HG03520 (cell line): Measurements from ENCODE around the gene HOMER1.
A peak's percentile ranks its signal among the peaks of the same experiment; 100 is the strongest.
"Not testable (repeated sequence)": the region's sequence is repeated elsewhere in the genome, so short reads cannot be mapped to it uniquely, and the experiment has no call there.

Experiments used
- ATAC-seq: cut with Tn5 transposase; IDR thresholded peaks from one replicate; pipeline ENCODE4 v1.9.1; 2021; ENCODE audit warnings: mild to moderate bottlenecking, moderate library complexity; ENCODE audit not compliant: unreplicated experiment

HOMER1 gene

DNA sequence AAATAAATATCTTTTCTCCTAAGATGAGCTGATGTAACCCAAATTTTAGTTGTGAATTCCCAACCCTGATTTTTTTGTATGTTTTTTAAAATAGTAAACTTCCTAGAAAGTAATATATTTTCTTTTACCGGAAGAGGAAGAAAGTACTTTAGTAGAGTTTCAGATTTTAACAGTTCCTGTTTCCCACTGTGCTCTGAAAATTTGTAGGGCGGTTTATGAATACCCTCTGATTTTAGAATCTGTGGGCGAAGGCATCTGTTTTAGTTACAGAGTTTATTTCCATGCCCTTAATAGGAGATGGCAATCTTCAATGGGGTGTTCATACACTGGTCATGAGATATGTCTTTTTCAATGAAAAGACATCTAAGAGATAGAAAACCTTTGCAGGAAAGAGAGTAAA is 3.7 kb upstream of the HOMER1 start:
- no peak for ATAC-seq

DNA sequence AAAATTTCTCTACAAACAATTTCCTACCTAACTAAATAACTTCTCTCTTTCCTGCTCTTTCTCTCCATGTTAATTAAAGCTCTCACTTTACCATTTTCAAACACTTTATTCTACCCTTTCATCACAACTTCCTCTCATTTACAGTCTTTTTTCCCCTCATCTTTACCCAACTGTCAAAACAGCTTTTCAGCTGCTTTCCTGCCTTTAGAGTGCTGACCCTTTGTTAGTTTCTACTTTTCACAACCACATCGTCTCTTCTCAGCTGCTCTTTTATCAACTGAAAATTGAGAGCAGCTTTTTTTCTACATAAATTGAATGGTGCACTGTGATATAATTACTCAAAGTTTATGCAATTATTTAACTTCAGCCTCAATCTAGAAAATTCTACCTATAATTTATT is 3.1 kb upstream of the HOMER1 start:
- no peak for ATAC-seq

DNA sequence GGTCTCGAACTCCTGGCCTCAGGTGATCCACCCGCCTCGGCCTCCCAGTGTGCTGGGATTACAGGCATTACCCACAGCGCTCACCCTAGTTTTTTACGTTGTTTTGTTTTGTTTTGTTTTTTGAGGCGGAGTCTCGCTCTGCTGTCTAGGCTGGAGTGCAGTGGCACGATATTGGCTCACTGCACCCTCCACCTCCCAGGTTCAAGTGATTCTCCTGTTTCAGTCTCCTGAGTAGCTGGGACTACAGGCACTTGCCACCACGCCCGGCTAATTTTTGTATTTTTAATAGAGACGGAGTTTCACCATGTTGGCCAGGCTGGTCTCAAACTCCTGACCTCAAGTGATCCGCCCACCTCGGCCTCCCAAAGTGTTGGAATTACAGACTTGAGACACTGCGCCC is 2.4 kb upstream of the HOMER1 start:
- not testable (repeated sequence) for ATAC-seq

DNA sequence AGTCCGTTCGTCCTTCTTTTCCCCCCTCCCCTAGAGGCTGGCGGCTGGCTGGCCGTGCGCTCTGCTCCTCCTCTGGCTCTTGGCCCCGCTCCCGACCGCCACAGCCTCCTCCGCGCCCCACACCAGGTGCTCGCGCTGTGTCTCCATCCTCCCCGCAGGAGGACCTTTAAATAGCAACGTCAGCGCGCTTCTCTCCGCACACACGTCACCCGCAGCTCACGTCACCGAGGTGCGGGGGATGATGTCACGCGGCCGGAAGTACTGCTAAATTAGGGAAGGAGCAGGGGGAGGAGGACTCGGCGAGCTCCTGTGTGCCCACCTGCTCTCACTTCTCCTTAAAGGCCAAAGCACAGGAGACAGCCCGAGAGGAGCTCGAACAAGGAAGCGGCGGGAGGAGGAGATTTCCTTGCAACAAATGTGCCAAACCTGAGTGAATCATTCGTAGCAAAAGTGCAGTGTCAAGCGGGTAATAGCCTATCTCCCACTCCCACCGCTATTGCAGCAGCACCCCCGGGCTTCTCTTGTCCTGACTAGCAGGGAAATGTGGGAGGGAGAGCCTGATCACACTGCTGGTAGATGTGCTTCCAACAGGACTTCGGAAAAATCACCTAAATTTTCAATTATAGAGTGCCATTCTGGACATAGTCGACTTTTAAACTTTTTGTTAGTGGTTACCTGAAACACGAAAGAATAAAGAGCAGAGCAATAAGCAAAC is 614 bp upstream of the HOMER1 start:
- peak; percentile 83 for ATAC-seq

DNA sequence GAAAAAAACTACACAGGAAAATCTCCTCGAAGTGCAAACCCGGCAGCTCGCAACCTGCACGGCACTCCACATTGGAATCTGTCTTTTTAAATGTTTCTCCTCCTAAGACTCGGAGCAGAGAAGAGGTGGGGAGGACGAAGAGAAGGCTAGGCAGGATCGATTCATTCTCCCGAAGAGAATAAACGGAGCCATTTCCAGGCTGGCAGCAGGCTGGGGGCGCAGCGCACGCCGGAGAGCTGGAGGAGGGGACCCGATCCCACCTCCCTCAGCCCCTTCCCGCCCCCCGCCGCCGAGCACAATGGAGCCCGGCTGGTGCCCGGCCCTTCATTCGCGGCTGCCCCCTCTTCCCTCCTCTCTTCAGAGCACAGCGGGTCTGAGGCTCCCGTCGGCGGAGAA is 628 bp downstream of the HOMER1 start:
- no peak for ATAC-seq

DNA sequence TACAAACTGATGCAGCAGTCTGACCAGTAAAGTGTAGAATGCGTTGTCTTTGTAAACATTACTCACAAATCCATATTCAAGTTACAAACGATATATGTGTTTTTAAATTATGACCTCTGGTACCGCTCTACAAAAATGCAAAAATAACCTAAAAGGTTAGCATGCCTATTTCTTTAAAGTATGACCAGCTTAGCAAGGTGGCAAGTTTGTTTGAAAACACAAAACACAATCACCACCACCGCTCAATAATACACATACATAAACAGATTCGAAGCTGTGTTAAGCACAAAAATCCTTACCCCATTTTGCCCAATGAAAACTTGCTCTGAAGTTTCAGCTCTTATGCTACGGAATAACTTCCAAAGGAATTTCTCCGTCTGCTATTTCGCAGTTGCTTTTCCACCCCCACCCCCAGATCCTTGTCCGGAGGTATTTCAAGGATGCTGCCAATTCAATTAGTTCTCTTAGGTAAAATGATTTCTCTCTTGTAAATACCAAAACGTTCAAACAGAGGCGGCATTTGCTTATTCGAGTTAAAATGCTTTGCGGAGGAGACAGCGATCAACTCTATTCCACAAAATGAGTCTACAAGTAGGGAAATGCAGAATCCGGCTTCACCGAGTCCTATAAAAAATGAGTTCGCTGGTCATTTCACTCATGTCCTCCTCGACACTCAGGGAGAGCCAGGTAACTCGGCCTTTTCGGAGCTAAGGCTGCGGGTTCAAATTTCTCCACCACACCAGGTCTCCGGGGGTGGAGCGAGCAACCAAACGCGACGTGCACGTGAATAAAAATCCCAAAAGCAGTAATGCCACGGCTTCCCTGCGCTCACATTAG is 1.2 kb downstream of the HOMER1 start:
- no peak for ATAC-seq

DNA sequence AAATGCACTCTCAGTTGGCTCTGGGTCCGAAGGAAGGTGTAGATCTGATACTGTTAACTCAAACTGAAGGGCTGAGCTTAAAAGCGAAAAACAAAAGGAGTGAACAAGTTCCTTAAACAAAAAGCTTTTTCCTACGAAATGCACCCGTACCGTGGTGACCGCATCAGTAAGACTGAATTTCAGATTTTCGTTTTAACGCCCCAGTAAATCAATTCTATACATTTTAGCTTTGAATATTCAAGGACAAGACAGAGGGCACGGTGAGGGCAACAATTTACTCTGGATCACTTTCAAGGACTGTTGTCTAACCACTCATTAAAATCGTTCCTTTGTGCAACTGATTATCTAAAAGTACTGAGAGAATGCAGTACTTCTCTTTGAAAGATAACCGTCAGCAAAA is 1.9 kb downstream of the HOMER1 start:
- ATAC-seq: no peak

DNA sequence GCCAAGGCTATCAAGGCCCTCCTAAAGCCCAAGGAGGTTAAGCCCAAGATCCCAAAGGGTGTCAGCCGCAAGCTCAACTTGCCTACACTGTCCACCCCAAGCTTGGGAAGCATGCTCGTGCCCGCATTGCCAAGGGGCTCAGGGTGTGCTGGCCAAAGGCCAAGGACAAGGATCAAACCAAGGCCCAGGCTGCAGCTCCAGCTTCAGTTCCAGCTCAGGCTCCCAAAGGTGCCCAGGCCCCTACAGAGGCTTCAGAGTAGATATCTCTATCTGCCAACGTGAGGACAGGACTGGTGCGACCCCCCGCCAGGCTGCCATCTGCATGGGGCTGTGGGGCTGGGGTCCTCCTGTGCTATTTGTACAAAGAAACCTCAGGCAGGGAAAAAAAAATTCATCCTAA is 3.3 kb downstream of the HOMER1 start:
- ATAC-seq: no peak

DNA sequence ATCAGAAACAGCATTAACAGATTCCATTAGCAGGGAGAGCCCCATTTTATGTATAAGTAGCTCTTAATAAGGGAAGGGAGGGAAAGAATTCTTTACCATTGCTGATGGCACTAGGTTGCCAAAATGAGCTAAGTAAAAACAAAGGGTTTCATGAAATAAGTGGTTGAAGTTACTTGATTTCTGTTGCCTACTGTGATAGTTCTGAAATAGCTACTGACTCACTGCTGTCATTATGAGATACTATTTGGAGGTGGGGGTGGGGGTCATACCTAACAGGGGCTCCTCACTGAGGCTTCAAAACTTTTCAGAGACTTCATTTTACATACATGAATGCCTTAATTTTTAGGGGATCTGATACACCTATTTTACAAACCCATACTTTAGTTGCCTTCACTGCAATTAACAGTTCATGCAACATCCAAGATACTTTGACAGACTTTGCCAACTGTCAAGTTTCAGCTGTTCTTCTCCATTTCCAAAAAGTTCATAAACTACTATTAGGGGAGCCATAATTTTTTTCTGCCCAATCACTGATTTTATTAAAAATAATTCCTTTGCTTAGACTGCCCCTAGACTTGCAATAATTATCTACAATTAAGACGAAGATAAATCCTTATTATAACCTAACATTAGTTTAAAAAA is 4.6 kb downstream of the HOMER1 start:
- ATAC-seq: no peak

DNA sequence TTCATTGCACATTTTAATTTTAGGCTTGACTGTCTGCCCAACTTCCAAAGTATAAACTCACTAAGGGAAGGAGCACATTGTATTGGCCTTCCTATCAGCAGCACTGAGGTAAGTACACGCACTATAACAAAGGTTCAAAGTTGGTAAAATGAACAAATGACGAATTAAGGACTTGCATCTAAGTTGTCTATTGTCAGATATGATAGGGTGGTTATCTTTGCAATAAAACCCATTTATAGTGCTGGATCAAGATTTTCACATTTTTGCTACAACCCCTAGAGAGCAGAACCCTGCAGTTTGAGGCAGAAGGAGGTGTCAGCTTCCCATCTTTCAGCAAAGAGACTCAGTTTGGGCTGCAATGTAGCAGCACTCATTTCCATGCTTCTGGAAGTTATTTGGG is 5.1 kb downstream of the HOMER1 start:
- no peak for ATAC-seq

DNA sequence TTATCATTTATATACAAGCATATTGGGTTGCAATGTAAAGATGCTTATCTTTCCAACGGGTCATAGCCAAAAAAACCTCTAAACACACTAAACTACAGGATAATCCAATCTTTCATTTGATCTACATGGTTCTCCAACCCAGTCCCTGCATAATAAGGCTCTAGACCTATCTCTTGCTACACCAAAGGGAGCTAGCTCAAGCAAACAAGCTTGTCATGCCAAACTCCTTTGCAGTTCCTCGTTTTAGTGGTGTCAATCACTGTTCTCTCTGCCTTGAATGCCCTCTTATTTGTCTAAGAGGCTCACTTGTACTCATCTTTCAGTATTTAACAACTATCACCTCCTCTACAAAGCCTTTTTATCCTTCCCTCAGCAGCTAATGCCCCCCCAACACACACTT is 5.6 kb downstream of the HOMER1 start:
- ATAC-seq: no peak

DNA sequence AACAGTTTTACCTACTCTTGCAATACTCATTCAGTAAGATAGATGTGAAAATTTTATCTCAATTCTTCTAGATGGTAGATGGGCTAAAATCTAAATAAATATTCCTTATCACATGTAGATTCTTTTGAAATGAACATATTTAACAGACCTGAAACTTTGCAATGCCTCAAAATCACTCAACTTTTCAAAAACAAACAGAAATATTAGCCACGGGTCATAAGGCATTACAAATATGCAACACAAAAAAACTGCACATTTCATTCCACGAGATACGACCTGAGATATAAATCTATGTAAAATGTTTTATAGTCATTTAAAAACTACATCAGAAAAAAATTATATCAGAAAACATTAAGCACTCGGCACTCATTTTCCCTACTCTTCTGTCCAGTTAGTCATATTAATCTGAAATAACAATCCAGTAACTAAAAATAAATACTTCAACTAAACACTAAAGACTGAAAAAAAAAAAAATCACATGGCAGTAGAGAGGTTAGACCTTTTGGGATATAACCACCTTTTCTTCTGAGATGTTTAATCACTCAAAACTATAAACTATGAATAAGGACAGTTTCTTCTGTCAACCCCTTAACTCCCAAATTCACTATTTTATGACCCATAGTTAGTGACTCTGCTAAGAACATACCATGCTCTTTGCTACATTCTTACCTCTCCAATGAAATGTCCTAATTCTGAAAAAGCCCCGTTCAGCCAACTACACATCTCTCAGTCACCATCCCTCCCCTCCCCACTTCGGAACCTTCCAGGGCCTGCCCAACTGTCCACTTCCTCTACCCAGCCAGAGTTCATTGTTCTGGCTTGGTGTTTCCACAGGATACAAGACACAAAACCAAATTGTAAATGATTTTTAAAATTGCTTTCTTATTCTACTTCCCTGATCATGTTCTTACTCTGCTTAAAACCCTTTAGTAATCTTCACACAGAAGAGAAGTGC is 6.4 kb downstream of the HOMER1 start:
- ATAC-seq: no peak

DNA sequence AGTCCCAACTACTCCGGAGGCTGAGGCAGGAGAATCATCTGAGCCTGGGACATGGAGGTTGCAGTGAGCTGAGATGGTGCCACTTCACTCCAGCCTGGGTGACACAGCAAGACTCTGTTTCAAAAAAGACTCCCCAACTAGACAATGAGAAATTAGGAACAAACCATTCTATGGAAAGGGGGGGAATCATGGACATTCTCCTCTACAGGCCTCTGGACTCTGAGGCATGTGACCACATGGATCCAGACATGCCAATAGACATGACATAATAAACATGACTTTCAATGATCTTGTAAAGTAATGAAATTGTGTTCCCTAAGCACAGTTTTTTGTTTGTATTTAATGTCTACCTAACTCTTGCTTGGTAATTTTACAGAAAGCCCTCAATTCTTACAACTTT is 8.8 kb downstream of the HOMER1 start:
- ATAC-seq: no peak

DNA sequence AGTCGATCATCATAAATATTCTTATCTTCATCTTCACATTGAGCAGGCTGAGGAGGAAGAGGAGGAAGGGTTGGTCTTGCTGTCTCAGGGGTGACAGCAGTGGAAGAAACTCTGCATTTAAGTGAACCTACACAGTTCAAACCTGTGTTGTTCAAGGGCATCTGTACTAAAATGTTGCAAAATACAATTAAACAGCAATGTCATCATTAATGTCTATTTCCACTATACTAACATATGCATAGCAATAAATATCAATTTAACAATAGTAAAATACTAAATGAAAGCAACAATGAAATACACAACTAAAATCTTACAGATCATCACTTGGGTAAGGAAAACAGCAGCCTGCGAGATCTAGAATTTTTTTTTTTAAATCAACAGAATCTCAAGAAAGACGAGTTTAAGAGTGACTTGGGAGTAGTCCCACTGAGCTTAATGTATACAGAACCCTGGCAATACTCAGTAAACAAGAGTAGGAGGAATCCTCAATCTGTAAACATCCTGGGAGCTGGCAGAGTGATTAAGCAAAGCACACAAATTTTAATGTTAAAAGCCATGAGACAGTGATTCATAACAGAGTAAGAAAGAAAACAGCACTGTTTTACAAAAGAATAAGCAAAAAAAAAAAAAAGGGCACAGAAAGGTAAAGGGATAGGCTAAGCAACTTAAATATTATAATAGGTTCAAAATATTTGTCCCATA is 10.0 kb downstream of the HOMER1 start:
- ATAC-seq: no peak

DNA sequence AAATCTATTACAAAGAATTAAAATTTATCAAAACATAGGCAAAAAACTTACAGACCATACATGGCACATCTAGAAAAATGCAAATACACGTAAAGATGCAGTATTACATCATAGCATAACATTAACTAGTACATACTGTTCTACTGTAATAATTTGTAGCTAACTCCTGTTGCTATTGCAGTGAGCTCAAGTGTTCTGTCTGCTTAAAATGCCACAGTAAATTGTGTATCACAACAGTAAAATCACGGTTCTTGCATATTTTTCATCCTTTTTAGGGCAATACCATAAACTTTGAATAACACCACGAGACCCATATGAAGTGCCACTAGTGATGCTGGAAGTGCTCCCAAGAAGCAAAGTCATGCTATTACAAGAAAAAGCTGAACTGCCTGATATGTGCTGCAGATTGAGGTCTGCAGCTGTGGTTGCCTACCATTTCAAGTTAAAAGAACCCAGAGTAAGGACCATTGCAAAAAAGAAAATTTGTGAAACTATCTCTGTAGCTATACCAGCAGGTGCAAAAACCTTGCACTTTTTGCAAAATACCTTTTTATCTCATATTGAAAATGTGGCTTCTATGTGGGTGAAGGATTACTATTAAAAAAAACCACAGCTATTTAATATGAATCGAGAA is 14.2 kb downstream of the HOMER1 start:
- ATAC-seq: no peak

DNA sequence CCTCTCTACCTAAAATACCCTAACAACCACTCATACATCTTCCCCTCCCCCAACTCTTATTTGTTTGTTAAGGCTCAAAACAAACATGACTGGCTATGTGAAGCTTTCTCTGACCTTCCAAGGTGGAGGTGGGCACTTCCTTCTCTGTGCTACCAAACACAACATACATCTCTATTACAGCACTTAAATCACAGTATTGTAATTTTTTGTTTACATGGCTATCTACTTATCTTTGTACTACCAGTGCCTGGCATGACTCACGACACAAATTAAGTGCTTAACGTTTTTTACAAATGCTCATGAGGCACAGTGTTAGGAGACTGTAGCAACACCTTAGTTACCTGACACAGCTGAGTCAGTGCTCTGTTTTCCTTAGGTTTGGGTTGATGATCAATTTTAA is 18.6 kb downstream of the HOMER1 start:
- no peak for ATAC-seq

DNA sequence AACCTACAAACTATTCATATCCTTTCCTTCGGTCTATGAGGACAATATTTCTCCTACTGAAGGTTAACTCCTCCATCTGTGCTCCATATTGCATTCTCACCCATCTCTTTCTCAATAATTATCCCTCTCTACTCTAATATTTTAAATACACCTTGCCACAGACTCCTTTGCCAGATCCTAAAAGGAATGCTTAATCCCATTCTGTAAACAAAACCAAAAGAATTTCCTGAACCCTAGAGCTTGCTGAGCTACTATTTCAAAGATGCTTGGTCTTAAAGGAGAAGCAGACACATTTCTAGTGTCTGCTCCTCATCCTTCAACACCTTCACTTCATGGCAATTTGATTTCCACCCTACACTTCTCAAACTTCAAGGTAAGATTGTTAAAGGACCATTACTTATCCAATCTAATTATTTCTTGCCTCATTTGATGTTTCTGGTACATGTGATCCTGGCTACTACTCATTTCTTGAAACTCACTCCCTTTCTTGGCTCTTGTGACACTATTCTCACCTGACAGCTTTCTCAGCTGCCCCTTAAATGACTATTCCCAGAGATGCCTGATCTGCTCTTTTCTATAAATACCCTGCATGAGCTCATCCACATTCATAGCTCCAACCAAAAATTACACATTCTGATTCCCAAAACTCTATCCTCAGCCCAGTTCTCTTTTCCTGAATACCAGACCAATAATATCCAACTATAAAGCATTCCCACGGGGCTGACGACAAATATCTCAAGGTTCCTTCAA is 20.2 kb downstream of the HOMER1 start:
- ATAC-seq: no peak

DNA sequence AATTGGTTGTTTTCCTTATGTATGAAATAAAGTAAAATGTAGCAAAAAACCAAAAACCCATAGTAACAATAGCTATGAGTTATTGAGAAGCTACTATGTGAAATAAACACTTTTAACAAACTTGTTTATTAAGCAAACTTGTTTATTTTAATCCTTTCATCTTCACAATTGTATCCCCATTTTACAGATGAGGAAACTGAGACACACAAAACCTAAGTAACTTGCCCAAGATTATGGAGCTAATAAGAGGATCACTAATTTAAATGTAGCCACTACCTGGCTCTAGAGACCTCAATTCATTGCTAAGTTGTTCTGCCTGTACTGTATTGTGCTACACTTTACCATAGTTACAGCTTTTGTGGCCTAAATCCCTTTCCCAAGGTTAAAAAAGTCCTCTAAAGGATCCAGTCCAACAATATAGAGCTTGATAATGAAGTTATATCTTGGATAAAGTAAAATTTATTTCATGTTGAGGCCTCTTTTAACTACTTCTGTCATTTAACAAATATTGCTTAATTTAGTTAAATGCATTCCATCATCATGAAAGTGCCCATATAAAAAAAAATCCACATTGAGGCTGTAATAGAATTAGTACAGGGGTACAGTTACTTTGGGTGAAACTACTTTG is 22.1 kb downstream of the HOMER1 start:
- no peak for ATAC-seq
